Measurements from ENCODE around the gene TUBB3. TPM values are rescaled to one million over a fixed set of nuclear protein-coding genes. Genes with fewer than 3 reads are reported as not detected.

The TUBB3 gene
- total RNA-seq, 2 experiments from 2014 or later: 0.27 to 1.2 TPM

DNA sequence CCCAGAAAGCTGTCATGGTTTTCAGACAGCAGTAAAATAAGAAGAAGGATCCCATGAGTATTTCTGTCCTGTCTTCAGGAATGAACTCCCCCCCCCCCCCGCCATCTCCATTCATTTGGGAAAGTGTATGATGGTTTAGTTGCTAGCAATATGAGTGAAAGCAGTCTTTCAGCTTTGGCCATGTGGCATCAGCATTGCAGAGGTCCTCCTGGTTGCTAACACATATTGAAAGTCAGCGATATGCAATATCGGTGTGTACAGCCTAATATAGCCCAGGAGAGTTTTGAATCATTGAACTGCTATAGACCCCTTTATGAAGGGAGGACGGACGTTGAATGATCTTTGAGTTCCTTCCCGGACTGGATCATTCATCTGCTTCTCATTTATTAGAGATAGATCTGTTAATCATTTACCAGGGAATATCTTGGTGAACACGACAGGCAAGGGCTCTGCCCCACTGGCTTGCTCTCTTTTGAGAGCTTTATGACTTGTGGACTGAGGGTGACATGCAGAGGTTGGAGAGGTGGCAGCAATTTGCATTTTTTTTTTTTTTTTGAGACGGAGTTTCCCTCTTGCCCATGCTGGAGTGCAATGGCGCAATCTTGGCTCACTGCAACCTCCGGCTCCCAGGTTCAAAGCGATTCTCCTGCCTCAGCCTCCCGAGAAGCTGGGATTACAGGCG is 50.7 kb downstream of the TUBB3 start:
- no peak for DNase-seq
- TF ChIP-seq, protein P1, sequence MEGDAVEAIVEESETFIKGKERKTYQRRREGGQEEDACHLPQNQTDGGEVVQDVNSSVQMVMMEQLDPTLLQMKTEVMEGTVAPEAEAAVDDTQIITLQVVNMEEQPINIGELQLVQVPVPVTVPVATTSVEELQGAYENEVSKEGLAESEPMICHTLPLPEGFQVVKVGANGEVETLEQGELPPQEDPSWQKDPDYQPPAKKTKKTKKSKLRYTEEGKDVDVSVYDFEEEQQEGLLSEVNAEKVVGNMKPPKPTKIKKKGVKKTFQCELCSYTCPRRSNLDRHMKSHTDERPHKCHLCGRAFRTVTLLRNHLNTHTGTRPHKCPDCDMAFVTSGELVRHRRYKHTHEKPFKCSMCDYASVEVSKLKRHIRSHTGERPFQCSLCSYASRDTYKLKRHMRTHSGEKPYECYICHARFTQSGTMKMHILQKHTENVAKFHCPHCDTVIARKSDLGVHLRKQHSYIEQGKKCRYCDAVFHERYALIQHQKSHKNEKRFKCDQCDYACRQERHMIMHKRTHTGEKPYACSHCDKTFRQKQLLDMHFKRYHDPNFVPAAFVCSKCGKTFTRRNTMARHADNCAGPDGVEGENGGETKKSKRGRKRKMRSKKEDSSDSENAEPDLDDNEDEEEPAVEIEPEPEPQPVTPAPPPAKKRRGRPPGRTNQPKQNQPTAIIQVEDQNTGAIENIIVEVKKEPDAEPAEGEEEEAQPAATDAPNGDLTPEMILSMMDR (IDR thresholded peaks at IDR 0.05): no peak
- Mint-ChIP-seq H3K27ac (peak overlapping the region; percentile 24), H3K36me3 (ENCODE audit: low read depth) (peaks cover 28% of the 10 kb centered on the region), H3K27me3 (no peaks in the 10 kb centered on the region), H3K4me3 (peak overlapping the region; percentile 98), H3K9me3 (peaks cover 6% of the 10 kb centered on the region), H3K4me1 (ENCODE audit: low read depth) (peaks cover 24% of the 10 kb centered on the region)
- POLR2A ChIA-PET: interaction anchor here (1.0 to 2.6 kb wide), 12 partner anchors 8 to 113 kb away, joined by 3 to 9 read pairs (median 3); partner anchors contain the start of gene TCF25
- CTCF ChIA-PET: interaction anchor here (0.8 to 1.2 kb wide), 4 partner anchors 26 to 273 kb away, joined by 3 read pairs; partner anchors contain the start of gene MC1R
- intact Hi-C loops (cut with micrococcal nuclease): no loop called here
- no peak for ATAC-seq

GRCh38 chr16:89974870-89975269 is 51.7 kb downstream of the TUBB3 start:
- POLR2A ChIA-PET: interaction anchor here (1.6 to 2.3 kb wide), 3 partner anchors 11 to 25 kb away, joined by 5 to 9 read pairs (median 7); no protein-coding TSS in a partner anchor
- peaks cover 24% of the 10 kb centered on the region for H3K4me1 Mint-ChIP-seq (ENCODE audit: low read depth)
- peaks cover 6% of the 10 kb centered on the region for H3K9me3 Mint-ChIP-seq
- DNase-seq (no peak), ATAC-seq (no peak)
- TF ChIP-seq, protein P1 (IDR thresholded peaks at IDR 0.05): no peak
- H3K4me3 Mint-ChIP-seq: no peak overlapping the region
- H3K36me3 Mint-ChIP-seq (ENCODE audit: low read depth): peaks cover 35% of the 10 kb centered on the region
- no peak overlapping the region for H3K27ac Mint-ChIP-seq
- H3K27me3 Mint-ChIP-seq: no peaks in the 10 kb centered on the region
- intact Hi-C loops (cut with micrococcal nuclease): no loop called here
- CTCF ChIA-PET: interaction anchor here (1.1 kb wide), 1 partner anchor 274 kb away, joined by 3 read pairs; no protein-coding TSS in a partner anchor

DNA sequence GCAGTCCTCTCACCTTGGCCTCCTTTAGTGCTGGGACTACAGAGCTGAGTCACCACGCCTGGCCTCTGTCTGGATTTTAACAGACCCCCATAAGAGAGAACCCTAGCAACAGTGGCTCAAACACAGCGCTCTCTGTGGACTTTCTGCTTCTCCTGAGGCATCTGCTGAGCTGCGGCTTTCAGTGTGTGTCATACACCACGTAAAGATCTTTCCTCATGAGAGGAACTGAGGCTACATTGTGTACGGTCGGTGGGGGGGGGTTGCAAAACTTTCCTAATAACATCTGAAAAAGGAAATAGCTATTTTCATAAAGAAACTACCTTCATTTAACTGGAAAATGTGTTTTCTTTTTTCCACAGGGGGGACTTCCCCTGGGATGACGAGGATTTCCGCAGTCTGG is 58.3 kb downstream of the TUBB3 start:
- Mint-ChIP-seq H3K36me3 (ENCODE audit: low read depth) (peaks cover 50% of the 10 kb centered on the region), H3K4me3 (no peak overlapping the region), H3K4me1 (ENCODE audit: low read depth) (peaks cover 6% of the 10 kb centered on the region), H3K9me3 (no peaks in the 10 kb centered on the region), H3K27ac (no peak overlapping the region), H3K27me3 (no peaks in the 10 kb centered on the region)
- DNase-seq (peak; percentile 32), ATAC-seq (peak; percentile 51)
- CTCF ChIA-PET: no interaction called here
- intact Hi-C loops (cut with micrococcal nuclease): no loop called here
- TF ChIP-seq, protein P1 (IDR thresholded peaks at IDR 0.05): no peak
- POLR2A ChIA-PET: interaction anchor here (0.7 to 1.7 kb wide), 3 partner anchors 9 to 218 kb away, joined by 3 to 8 read pairs (median 4); no protein-coding TSS in a partner anchor

DNA sequence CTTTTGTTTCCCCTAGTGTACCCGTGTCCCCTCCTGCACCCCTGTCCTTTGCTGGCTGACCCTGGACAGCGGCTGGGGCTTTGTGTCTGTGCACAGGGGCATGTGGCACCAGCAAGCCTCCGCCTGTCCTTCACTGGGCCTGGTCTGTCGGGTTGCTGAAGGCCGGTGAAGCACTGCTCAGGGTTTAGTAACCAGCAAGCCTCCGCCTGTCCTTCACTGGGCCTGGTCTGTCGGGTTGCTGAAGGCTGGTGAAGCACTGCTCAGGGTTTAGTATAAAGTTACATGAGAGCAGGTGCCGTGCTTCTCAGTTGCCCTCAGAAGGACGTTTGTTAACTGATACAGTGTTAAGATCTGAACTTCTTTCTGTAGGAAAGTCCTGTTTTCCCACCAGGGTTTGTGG is 59.2 kb downstream of the TUBB3 start:
- Mint-ChIP-seq H3K27me3 (no peaks in the 10 kb centered on the region), H3K4me1 (ENCODE audit: low read depth) (peaks cover 6% of the 10 kb centered on the region), H3K4me3 (no peak overlapping the region), H3K9me3 (no peaks in the 10 kb centered on the region), H3K36me3 (ENCODE audit: low read depth) (peaks cover 56% of the 10 kb centered on the region), H3K27ac (no peak overlapping the region)
- intact Hi-C loops (cut with micrococcal nuclease): no loop called here
- POLR2A ChIA-PET: interaction anchor here (1.1 to 1.7 kb wide), 2 partner anchors 10 kb away, joined by 4 to 8 read pairs; no protein-coding TSS in a partner anchor
- DNase-seq: no peak
- CTCF ChIA-PET: no interaction called here
- no peak for ATAC-seq
- TF ChIP-seq, protein P1 (IDR thresholded peaks at IDR 0.05): no peak

DNA sequence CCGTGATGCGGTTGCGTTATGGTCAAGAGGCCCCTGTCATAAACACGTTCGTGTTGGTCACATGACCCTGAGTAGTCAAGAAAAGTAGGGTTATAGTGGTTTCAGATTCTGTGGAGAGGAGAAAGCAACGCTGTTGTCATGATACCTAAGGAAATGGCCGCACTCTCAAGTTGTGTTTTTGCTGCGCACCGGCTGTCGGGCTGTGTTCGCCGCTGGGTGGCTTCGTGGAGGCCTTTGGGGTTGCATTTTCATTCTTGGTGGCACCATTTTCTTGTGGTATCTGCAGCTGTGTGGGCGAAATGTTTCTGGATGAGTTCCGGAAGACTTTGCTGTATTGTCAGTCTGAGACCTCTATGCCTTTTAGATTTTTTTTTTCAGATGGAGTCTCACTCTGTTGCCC is 60.4 kb downstream of the TUBB3 start:
- Mint-ChIP-seq H3K9me3 (no peaks in the 10 kb centered on the region), H3K36me3 (ENCODE audit: low read depth) (peaks cover 54% of the 10 kb centered on the region), H3K4me1 (ENCODE audit: low read depth) (peaks cover 6% of the 10 kb centered on the region), H3K27ac (no peak overlapping the region), H3K27me3 (no peaks in the 10 kb centered on the region), H3K4me3 (no peak overlapping the region)
- no peak for ATAC-seq
- TF ChIP-seq, protein P1 (IDR thresholded peaks at IDR 0.05): no peak
- ChIA-PET POLR2A (no interaction called here), CTCF (no interaction called here)
- DNase-seq: peak; percentile 15
- intact Hi-C loops (cut with micrococcal nuclease): no loop called here
